Measurements from ENCODE around the gene MIB1.
"Not testable (repeated sequence)": the region's sequence is repeated elsewhere in the genome, so short reads cannot be mapped to it uniquely, and the experiment has no call there.

The MIB1 gene

GRCh38 chr18:21762181-21762772 lies 21.7 kb downstream of the MIB1 start:
- TF ChIP-seq CTCF (conservative IDR thresholded peaks at IDR 0.05) (no peak), ZFX (IDR thresholded peaks at IDR 0.05) (no peak)
- no peak overlapping the region for H3K27ac ChIP-seq

- H3K27ac ChIP-seq, result no peak overlapping the region
- TF ChIP-seq ZFX (IDR thresholded peaks at IDR 0.05), result no peak
- TF ChIP-seq CTCF (conservative IDR thresholded peaks at IDR 0.05), result no peak
Observed at GRCh38 chr18:21763846-21764646, 23.5 kb downstream of the MIB1 start.

- TF ChIP-seq CTCF (conservative IDR thresholded peaks at IDR 0.05) (no peak), ZFX (IDR thresholded peaks at IDR 0.05) (no peak)
- no peak overlapping the region for H3K27ac ChIP-seq
Observed at GRCh38 chr18:21769206-21769605, 28.6 kb downstream of the MIB1 start.

GRCh38 chr18:21774722-21775121 lies 34.1 kb downstream of the MIB1 start:
- no peak for TF ChIP-seq ZFX (IDR thresholded peaks at IDR 0.05)
- TF ChIP-seq CTCF (conservative IDR thresholded peaks at IDR 0.05), result no peak
- no peak overlapping the region for H3K27ac ChIP-seq

- H3K27ac ChIP-seq, result no peak overlapping the region
Observed at GRCh38 chr18:21777814-21778213, 37.2 kb downstream of the MIB1 start.

GRCh38 chr18:21786526-21786925 lies 45.9 kb downstream of the MIB1 start:
- TF ChIP-seq CTCF (conservative IDR thresholded peaks at IDR 0.05) (no peak), ZFX (IDR thresholded peaks at IDR 0.05) (no peak)
- H3K27ac ChIP-seq, result no peak overlapping the region

More at GRCh38 chr18:21777814-21778213, 37.2 kb downstream of the MIB1 start:
- TF ChIP-seq CTCF (conservative IDR thresholded peaks at IDR 0.05) (no peak), ZFX (IDR thresholded peaks at IDR 0.05) (no peak)

- not testable (repeated sequence) for H3K27ac ChIP-seq
Observed at GRCh38 chr18:21796089-21796488, 55.5 kb downstream of the MIB1 start.
